AG09309 (cell line): ENCODE results near the gene C16orf87.
A peak's percentile ranks its signal among the peaks of the same experiment; 100 is the strongest.
"Not testable (repeated sequence)": the region's sequence is repeated elsewhere in the genome, so short reads cannot be mapped to it uniquely, and the experiment has no call there.

Experiments
- DNase-seq: peaks from one replicate; pipeline ENCODE4 v3.0.0-alpha.2; 2010; ENCODE audit warnings: low read depth
- H3K4me3 ChIP-seq: 2 replicates; pipeline ENCODE4 v1.5.1; 2011; ENCODE audit warnings: mild to moderate bottlenecking, low read depth, low read length, moderate library complexity; ENCODE audit not compliant: control insufficient read depth
- TF ChIP-seq, protein P1 (sequence below): IDR thresholded peaks from 2 replicates; pipeline ENCODE4 v1.5.1; 2011; ENCODE audit warnings: mild to moderate bottlenecking, low read depth, low read length, inconsistent platforms; ENCODE audit not compliant: insufficient read depth, control insufficient read depth; ENCODE audit errors: missing control alignments

Gene C16orf87, protein sequence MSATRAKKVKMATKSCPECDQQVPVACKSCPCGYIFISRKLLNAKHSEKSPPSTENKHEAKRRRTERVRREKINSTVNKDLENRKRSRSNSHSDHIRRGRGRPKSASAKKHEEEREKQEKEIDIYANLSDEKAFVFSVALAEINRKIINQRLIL

DNA sequence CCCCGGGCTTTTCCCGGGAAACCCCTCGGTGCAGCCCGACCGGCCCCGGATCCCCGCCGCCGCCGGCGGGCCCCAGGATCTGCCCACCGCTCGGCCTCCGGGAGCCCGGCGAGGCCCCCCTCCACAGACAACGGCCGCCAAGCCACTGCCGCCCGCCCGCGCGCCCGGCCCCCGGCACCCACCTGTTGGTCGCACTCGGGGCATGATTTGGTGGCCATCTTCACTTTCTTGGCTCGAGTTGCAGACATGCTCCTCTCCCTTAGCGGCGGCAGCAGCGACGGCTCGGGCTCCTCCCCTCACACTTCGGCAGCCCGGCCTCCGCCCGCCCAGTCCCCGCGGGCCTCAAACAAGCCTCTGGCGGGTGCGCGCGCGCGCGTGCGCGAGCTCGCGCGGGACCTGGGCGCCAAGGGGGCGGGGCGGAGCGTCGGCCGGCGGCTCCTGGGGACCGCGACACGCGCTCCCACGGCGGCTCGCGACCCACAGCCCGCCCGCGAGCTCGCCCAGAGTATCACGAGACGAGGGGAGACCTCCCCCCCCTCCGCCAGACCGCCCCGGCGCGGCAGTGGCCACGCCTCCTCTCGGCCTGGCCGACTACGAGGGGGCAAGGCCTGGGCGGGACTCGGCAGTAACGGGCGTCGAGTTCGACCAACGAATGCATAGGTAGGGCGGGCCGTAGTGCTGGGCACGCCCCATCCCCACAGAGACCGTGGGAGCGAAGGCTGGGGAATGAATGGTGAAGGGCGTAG is at the start of gene C16orf87:
Gene C16orf87, minus strand, starts transcription at position 279 of the 746 bp plus-strand sequence. Its CDS starts 31 bp downstream, at position 248.
- H3K4me3 ChIP-seq, result peak within 1 kb of the TSS; percentile 83
- peak; percentile 55 for DNase-seq

DNA sequence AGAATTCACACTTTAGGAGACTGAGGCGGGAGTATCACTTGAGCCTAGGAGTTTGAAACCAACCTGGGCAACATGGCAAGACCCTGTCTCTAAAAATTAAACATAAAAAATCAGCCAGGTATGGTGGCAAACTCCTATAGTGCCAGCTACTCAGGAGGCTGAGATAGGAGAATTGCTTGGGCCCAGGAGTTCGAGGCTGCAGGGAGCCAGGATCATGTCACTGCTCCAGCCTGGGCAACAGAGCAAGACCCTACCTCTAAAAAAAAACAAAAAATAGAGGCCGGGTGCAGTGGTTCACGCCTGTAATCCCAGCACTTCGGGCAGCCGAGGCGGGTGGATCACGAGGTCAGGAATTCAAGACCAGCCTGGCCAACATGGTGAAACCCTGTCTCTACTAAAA is 44.3 kb upstream of the C16orf87 start:
- TF ChIP-seq, protein P1, sequence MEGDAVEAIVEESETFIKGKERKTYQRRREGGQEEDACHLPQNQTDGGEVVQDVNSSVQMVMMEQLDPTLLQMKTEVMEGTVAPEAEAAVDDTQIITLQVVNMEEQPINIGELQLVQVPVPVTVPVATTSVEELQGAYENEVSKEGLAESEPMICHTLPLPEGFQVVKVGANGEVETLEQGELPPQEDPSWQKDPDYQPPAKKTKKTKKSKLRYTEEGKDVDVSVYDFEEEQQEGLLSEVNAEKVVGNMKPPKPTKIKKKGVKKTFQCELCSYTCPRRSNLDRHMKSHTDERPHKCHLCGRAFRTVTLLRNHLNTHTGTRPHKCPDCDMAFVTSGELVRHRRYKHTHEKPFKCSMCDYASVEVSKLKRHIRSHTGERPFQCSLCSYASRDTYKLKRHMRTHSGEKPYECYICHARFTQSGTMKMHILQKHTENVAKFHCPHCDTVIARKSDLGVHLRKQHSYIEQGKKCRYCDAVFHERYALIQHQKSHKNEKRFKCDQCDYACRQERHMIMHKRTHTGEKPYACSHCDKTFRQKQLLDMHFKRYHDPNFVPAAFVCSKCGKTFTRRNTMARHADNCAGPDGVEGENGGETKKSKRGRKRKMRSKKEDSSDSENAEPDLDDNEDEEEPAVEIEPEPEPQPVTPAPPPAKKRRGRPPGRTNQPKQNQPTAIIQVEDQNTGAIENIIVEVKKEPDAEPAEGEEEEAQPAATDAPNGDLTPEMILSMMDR, result no peak
- DNase-seq, result no peak
- H3K4me3 ChIP-seq, result no peak overlapping the region

More for the DNA sequence above, at the start of gene C16orf87:
- TF ChIP-seq, protein P1, result no peak

DNA sequence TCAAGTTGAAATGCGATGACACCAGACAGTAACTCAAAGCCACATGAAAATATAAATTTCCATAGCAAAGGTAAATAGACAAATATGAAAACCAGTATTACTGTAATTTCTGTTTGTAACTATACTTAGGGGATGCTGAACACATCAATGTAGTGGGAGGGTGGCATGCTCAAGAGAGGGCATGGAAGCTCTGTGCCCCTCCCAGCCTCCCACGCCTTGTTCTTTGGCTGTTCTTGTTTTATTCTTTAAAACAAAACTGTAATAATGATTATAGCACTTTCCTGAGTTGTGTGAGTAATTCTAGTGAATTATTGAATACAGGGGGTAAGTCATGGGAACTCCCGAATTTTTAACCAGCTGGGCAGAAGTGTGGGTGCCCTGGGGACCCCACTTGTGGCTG is 42.2 kb upstream of the C16orf87 start:
- DNase-seq, result no peak
- no peak overlapping the region for H3K4me3 ChIP-seq
- TF ChIP-seq, protein P1, result no peak

DNA sequence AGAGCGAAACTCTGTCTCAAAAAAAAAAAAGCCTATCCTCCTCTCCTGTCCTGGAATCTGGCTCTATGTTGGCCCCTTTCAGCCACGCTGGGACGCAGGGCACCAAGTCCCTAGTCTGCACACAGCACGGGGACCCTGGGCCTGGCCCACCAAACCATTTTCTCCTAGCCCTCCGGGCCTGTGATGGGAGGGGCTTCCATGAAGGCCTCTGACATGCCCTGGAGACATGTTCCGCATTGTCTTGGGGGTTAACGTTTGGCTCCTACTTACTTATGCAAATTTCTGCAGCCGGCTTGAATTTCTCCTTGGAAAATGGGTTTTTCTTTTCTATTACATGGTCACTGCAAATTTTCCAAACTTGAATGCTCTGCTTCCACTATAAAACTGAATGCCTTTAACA is 40.6 kb upstream of the C16orf87 start:
- no peak for DNase-seq
- TF ChIP-seq, protein P1, result no peak
- no peak overlapping the region for H3K4me3 ChIP-seq

DNA sequence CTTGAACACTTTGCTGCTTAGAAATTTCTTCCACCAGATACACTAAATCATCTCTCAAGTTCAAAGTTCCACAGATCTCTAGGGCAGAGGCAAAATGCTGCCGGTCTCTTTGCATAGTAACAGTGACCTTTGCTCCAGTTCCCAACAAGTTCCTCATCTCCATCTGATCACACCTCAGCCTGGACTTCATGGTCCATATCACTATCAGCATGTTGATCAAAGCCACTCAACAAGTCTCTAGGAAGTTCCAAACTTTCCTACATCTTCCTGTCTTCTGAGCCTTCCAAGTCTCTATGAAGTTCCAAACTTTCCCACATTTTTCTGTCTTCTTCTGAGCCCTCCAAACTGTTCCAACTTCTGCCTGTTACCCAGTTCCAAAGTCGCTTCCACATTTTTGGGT is 37.9 kb upstream of the C16orf87 start:
- not testable (repeated sequence) for H3K4me3 ChIP-seq, DNase-seq

DNA sequence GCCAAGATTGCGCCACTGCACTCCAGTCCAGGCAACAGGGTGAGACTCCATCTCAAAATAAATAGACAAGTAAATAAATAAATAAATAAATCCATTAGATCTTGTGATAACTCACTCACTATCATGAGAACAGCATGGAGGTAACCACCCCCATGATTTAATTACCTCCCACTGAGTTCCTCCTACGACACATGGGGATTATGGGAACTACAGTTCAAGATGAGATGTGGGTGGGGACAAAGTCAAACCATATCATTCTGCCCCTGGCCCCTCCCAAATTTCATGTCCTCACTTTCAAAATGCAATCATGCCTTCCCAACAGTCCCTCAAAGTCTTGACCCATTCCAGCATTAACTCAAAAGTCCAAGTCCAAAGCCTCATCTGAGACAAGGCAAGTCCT is 36.5 kb upstream of the C16orf87 start:
- not testable (repeated sequence) for H3K4me3 ChIP-seq, DNase-seq

DNA sequence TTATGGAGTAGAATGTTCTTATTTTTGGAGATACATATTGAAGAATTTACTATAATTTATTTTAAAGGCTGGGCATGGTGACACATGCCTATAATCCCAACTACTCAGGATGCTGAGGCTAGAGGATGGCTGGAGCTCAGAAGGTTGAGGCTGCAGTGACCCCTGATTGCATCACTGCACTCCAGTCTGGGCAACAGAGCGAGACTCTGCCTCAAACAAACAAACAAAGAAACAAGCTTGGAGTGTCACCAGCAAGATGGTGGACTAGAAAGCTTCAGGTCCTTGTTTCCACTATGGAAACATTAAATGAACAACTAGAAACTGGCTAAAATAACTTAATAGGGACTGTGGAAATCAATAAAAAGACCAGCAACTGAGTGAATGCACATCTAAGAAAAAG is 35.3 kb upstream of the C16orf87 start:
- TF ChIP-seq, protein P1, result no peak
- DNase-seq, result no peak

More for the DNA sequence above, 35.3 kb upstream of the C16orf87 start:
- no peak overlapping the region for H3K4me3 ChIP-seq
